DMS153 (cell line): Measurements from ENCODE around the gene PGAP6.
"Not testable (repeated sequence)": the region's sequence is repeated elsewhere in the genome, so short reads cannot be mapped to it uniquely, and the experiment has no call there.

Experiments used
- DNase-seq: peaks from one replicate; lab custom pipeline; 2025; lab: John Stamatoyannopoulos, UW

The PGAP6 gene

GRCh38 chr16:364595-365491, 16.9 kb downstream of the PGAP6 start:
- no peak for DNase-seq

- no peak for DNase-seq
These were observed 17.9 kb downstream of the PGAP6 start for GRCh38 chr16:363766-364490.

GRCh38 chr16:363110-363765, 18.5 kb downstream of the PGAP6 start:
- DNase-seq: no peak

- not testable (repeated sequence) for DNase-seq
These were observed 19.1 kb downstream of the PGAP6 start for GRCh38 chr16:362702-362999.

GRCh38 chr16:361872-362701, 19.7 kb downstream of the PGAP6 start:
- peak; percentile 76 for DNase-seq

- DNase-seq: no peak
These were observed 20.4 kb downstream of the PGAP6 start for GRCh38 chr16:361341-361871.

GRCh38 chr16:360698-361336, 21.0 kb downstream of the PGAP6 start:
- DNase-seq: no peak

- DNase-seq: no peak
These were observed 21.7 kb downstream of the PGAP6 start for GRCh38 chr16:359871-360697.

GRCh38 chr16:359067-359763, 22.6 kb downstream of the PGAP6 start:
- no peak for DNase-seq

GRCh38 chr16:356741-357140, 25.0 kb downstream of the PGAP6 start:
- no peak for DNase-seq

- no peak for DNase-seq
These were observed 26.8 kb downstream of the PGAP6 start for GRCh38 chr16:354971-355461.

GRCh38 chr16:354291-354881, 27.4 kb downstream of the PGAP6 start:
- no peak for DNase-seq

GRCh38 chr16:353404-354290, 28.1 kb downstream of the PGAP6 start:
- no peak for DNase-seq

GRCh38 chr16:352547-353403, 29.0 kb downstream of the PGAP6 start, which contains the start of gene AXIN1:
Gene AXIN1 (minus strand): TSS chr16:352723. CDS start chr16:347025, 5,698 bp downstream.
- DNase-seq: peak; percentile 96

- no peak for DNase-seq
These were observed 29.8 kb downstream of the PGAP6 start for GRCh38 chr16:351804-352520.

- DNase-seq: no peak
These were observed 31.6 kb downstream of the PGAP6 start for GRCh38 chr16:350203-350602.
